NAMALWA (cell line): ENCODE data around the gene CLCN2.

Source experiments
- DNase-seq: peaks from one replicate; pipeline ENCODE4 v3.0.0-alpha.2; 2015; ENCODE audit warnings: low spot score

CLCN2 gene

GRCh38 chr3:184380627-184381260, 19.3 kb upstream of the CLCN2 start:
- DNase-seq: no peak

- no peak for DNase-seq
Observed at GRCh38 chr3:184380185-184380626, 18.8 kb upstream of the CLCN2 start.

GRCh38 chr3:184379358-184380184, 18.2 kb upstream of the CLCN2 start, which contains the start of gene CHRD:
Gene CHRD (plus strand): TSS chr3:184380054. CDS start chr3:184380319, 265 bp downstream.
- no peak for DNase-seq

DNA sequence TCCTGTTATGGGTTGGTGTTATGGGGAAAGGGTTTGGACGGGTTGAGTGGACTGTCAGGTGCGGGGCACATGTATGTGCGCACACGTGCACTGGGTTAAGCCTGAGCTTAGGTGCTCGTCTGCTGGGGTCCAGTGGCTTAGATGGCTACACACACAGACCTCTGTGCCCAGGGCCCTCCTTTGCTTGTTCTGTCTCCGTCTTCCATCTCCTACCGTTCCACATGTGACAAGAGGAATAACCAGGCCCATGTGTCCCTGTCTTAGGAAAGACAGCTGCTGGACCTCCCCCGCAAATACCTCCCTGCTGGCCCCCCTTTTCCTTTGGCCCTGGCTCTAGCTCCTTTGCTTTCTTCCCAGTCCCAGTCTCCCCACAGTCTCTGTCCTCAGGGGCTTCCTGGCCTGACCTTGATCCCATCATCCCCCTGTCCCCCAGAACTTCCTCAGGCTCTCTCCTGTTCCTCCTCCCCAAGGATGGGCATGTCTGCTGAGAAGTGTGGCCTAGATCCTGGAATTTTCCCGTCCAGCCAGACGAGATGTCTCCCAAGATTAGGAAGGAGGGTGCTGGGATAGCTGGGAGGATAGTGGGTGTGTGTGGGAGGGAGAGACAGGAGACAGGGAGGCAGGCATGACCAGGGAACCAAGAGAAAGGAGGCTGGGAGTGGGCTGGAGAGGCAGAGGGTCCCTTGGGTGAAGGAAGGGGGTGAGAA, 17.4 kb upstream of the CLCN2 start:
- no peak for DNase-seq

DNA sequence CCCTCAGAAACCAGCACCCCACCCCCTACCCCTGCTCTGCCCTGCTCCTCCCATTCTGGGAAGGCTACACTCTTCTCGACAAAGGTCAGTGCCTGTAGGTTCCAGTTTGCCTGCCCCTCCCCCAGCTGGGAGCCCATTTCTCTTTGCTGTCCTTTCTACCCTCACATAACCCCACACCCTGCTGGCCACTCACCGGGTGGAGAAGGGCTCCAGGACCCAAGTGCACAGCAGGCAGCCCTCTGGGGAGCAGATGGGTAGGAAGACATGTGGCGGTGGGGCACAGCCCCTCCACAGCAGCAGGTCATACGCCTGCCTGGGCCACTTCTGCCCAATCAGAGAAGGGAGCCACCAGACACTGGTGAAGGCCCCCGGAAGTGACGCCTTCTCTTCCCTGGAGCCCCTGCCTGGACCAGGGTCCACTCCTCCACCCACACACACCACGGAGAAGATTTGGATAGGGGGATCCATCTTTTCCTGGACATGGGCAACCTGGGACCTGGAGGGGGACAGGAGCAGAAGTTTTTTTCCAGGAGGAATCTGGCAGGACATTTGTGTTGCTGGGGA, 16.6 kb upstream of the CLCN2 start, which contains the start of gene THPO:
TSS of gene THPO (minus strand) at position 326 of the 564 bp plus-strand sequence. CDS start 1,948 bp downstream, outside the sequence.
- DNase-seq: no peak

- no peak for DNase-seq
Observed at GRCh38 chr3:184377374-184377773, 16.0 kb upstream of the CLCN2 start.

DNA sequence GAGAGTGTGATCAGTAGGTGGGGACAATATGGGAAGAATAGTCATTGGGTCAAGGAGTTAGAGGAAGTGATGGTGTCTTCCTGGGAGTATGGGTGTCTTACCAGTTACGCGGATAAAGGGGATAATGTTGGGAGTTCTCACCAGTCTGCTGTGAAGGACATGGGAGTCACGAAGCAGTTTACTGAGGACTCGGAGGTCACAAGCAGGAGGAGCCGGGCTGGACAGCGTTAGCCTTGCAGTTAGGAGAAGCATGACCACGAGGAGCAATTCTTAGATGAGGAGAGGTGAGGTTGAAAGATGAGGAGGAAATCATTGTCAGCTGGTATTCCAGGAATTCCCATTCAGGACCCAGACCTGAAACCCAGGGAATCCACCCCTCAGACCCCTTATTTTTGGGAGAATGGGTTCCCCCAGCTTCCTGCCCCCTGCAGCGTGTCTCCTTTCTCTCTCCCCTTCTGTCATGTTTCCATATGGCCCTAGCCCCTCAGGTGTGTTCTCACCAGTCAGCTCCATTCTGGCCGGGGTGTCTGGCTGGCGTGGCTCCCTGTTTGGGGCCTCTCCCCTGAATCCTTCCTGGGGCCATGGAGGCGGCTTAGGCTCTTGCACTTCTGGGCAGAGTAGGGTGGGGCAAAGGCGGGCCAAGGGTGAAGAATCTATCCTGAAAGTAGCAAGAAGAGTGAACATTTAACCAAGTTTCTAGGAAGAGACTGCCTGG, 14.5 kb upstream of the CLCN2 start:
- no peak for DNase-seq

DNA sequence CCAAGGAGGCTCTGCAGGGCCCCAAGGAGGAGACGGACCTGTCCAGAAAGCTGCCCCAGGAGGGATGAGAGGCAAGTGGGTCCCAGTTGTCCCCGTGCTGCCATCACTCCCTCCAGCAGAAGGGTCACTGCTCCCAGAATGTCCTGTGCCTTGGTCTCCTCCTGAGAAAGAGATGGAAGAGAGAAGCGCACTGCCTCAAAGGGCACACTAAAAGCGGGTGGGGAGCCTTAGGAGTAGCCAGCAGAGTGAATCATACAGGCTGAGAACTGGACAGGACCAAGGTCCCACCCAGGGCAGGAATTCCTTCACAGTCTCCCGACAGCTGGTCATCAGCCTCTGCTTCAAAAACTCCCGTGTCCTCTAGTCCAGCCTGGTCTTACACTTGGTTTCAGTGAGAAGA, 12.0 kb upstream of the CLCN2 start:
- no peak for DNase-seq

DNA sequence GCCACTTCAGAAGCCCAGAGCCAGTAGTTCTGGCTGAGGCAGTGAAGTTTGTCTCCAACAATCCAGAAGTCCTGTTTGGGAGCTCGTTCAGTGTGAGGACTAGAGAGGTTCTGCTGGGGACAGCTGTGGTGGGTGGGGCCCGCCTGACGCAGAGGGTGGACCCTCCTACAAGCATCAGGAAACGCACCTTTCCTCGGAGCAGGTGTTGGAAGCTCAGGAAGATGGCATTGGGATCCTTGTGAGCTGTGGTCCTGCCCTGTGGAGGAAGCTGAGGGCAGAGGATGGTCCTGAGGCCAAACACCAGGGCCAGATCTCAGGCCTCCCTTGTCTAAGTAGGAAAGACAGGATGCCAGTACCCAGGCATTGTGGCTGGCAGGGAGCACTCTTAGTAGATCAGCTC, 11.5 kb upstream of the CLCN2 start:
- no peak for DNase-seq

DNA sequence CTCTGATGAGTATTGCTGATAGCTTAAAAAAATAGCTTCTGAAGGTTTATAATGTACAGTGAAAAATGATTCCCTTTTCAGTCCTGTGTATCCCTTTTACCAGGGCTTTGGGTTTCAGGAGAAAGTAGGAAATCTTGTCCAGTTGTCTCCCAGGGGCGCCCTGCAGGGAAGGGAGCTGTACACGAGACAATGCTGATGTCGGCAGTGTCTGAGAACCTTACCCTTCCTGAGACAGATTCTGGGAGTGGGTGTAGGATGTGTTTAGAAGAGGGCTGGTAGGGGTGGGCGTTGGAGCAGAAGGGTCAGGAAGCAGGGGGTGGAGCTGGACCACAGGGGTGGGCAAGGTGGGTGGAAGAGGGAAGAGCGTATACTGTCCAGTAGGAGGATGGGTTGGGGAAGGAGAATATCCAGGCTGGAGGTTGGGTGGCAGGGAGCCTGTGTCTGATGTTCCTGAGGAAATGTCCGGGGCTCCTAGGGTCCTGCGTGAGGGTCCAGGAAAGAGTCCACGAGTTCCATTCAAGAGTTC, 11.0 kb upstream of the CLCN2 start:
- no peak for DNase-seq

DNA sequence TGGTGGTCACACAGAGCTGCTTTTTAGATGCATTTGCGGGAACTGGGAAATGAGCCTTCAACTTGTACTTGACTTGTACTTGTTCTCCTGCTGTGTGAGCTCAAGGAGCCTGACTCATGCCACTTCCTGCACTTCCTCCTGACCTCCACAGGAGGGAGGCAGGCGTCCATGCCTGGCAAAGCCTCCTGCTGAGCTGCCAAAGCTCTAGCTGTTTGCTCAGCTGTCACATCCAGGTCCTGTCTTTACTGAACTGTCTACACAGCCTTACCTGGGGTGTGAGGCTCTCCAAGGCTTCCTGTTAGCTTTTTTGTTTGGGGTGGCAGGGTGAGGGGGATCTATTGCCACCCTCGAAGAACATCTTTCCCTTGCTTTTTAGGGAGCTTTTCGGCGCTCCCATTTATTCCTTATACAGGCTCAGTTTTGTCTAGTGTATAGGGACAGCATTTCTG, 10.2 kb upstream of the CLCN2 start:
- peak; percentile 88 for DNase-seq

DNA sequence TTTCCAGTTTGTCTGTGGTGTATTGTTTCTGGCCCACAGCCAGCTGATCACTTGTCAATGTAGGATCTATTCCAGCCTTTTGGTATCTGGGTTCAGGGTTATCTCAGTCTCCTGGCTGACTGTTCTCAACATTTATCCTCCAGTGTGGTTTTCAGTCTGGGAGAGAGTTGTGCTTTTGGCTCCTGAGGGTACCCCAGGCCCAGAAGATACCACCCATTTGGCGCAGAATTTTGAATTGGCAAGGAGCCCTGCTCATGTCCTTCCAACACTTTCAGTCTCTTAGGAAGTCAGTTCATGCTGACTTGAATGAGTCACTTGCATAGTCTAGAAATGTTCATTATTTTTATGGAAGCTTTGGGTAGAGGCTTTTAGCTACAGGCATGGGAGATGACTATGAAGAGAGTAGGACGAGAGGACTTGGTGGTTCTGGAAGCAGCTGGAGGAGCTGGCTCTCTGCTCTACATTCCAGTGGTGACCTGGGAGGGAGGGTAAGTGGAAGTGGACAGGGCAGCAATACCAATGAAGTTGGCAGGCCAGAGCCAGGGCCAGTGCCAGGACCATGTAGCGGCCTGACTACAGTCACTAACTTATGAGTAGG, 7.3 kb upstream of the CLCN2 start:
- no peak for DNase-seq

DNA sequence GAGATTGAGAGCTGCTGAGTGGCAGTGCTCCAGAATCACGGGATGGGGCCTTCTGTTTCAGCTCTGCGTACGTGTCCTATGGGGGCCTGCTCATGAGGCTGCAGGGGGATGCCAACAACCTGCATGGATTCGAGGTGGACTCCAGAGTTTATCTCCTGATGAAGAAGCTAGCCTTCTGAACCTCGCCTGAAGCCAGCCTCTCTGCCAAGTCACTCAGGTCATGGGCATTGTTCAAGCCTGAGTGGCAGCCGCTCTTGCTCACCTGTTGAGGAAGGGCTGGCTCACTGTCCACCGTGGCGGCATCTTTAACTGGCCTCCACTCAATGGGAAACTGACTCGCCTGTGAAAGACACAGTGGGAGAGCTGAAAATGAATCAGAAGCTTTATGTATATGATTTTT, 6.7 kb upstream of the CLCN2 start:
- DNase-seq: no peak

DNA sequence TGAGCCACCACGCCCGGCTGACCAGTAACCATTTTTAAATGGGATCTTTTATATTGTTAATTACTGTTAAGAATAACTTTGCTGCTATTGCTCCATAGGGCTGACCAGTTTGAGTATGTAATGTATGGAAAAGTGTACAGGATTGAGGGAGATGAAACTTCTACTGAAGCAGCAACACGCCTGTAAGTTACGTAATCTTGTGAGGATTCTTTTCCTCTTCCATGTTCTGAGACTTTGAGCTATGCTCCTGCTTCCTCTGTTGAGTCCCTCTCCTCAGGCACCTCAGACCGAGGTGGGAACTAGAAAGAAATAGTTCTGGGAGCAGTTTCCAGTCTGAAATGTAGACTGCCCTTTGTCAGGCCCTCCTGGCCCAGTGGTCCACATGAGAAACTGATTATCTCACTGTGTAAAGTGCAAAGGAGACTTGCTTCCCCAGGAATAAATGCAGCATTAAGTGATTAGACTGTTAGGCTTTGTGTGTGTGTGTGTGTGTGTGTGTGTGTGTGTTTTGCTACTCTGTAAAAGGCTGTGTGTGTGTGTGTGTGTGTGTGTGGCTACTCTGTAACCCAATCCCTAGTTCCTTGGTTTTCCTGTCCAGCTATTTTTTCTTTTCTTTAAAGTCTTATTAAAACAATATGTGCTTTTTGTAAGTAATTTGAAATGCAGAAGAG, 5.3 kb upstream of the CLCN2 start:
- no peak for DNase-seq

GRCh38 chr3:184362668-184363546, 1.5 kb upstream of the CLCN2 start:
- DNase-seq: peak; percentile 99

DNA sequence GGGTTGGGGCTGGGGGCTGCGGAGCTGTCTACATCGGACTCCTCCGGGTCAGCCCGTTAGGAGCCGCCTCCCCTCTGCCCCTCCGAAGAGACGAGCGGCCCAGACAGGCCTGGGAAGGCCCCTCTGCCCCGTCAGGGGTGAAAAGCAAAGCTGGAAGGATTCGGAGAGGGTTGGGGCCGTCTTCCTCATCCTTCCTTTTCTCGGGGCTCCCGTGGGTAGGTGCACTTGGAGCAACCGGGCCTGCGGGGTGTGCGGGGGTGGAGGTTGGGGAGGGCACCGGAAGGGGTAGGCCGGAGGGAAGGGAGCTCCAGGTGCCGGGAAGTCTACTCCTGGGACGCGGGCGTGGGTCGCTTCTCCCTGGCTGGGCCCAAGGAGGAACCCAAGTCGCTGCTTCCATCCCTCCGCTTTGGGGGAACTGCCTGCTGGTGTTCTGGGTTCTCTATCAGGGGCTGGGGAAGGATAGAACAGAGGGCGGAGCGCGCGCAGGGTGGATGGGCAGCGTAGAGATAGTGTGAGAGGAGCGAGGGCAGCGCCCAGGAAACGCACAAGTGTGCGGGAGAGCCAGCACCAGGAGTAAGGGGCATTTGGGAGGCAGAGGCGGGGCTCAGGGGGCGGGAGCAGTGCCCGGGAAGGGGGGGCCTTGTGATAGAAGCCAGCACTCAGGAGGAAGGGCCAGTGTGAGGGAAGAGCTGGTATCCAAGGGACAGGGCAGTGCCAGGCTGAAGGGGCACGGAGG, 695 bp upstream of the CLCN2 start:
- DNase-seq: peak; percentile 74

DNA sequence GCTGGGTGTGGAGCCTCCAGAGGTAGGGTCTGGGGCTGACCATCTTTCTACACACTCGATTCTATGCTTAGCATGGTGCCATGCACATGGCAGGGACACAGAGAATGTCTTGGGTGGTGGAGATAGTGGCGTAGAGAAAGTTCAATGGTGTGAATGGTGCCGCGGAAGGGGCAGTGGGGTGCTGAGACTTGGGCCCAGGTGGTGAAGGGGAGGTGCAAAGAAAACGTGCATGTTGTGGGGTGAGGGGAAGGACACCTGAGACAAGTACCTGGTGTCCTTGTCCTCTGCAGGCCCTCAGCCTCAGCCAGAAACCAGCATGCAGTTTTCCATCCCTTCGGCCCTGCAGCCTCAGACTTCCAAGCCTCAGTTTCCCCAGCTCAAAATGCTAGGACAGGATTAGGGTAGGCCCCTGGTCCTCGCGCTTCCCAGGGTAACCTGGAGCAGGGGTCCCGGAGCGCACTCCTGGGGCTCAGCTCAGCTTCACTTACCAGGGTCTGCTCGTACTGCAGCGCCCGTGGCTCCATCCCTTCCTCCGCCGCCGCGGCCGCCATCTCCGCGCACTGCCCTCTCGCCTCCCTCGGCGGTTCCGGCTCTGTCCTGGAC, 375 bp downstream of the CLCN2 start:
- peak; percentile 32 for DNase-seq
